Endothelial cell of umbilical vein (primary cell): ENCODE results near the gene DLG3. TPM values are rescaled to one million over a fixed set of nuclear protein-coding genes. Genes with fewer than 3 reads are reported as not detected.

Source experiments
- BruUV-seq: library from RNA; stranded (reverse); fragments of 400-500 nt; replicated peaks from 2 replicates; lab custom pipeline; 2021; lab: Mats Ljungman, UMichigan
- CTCF ChIA-PET: fragments of 300-600, 350-600 bp; sonication (Branson Sonifier 250); formaldehyde crosslinking; loops from one replicate; lab custom pipeline; 2021; ENCODE audit warnings: antibody characterized with exemption, inconsistent platforms; lab: Charles Lee
- POLR2A ChIA-PET: fragments of 300-600, 350-600 bp; sonication (Branson Sonifier 250); formaldehyde crosslinking; loops from one replicate; lab custom pipeline; 2021; ENCODE audit warnings: antibody characterized with exemption, inconsistent platforms; lab: Charles Lee
- DNase-seq: peaks from one replicate; pipeline ENCODE4 v3.0.0-alpha.2; 2011; ENCODE audit warnings: low read depth, low spot score
- FAIRE-seq: peaks from 2 replicates; lab custom pipeline; 2011; peaks lifted over from hg19 to GRCh38; lab: Jason Lieb, UNC
- H2AFZ ChIP-seq: 2 replicates; pipeline ENCODE4 v1.6.0; 2012; ENCODE audit warnings: low read depth, low read length, control low read depth, inconsistent platforms
- H3K27ac ChIP-seq: 2 replicates; pipeline ENCODE4 v1.5.1; 2011; ENCODE audit warnings: low read depth, mild to moderate bottlenecking, control low read depth, low read length, moderate library complexity; ENCODE audit not compliant: insufficient read depth
- H3K27me3 ChIP-seq, 2 experiments: 2 replicates each; pipeline versions ENCODE4 v1.6.0 to v1.6.1; 2011; ENCODE audit warnings: low read length in 2 of 2, mixed read lengths in 1 of 2; ENCODE audit not compliant: control insufficient read depth in 2 of 2, insufficient read depth in 2 of 2
- H3K36me3 ChIP-seq, 2 experiments: 2 replicates in 1 of 2; 3 replicates in 1 of 2; pipeline ENCODE4 v1.5.1; 2011; ENCODE audit warnings: low read length in 2 of 2, mild to moderate bottlenecking in 1 of 2, moderate library complexity in 1 of 2; ENCODE audit not compliant: control insufficient read depth in 2 of 2, insufficient read depth in 2 of 2; ENCODE audit errors: extremely low read depth in 1 of 2
- H3K4me1 ChIP-seq: 3 replicates; pipeline ENCODE4 v1.5.1; 2011; ENCODE audit warnings: mild to moderate bottlenecking, low read length; ENCODE audit not compliant: control insufficient read depth, insufficient read depth; ENCODE audit errors: extremely low read depth
- H3K4me2 ChIP-seq: 2 replicates; pipeline ENCODE4 v1.6.1; 2011; ENCODE audit warnings: low read length, control low read depth, mixed read lengths; ENCODE audit not compliant: insufficient read depth
- H3K4me3 ChIP-seq, 3 experiments: fragments of 200-600 bp in 1 of 3; sonication (generic), shearing (Covaris generic) in 1 of 3; replicated peaks in 1 of 3; 2 replicates each; pipeline ENCODE4 v1.5.1; 2011 to 2016; ENCODE audit warnings: control low read depth in 3 of 3, low read length in 3 of 3, mild to moderate bottlenecking in 2 of 3, inconsistent platforms in 1 of 3, low read depth in 1 of 3, moderate library complexity in 1 of 3; ENCODE audit not compliant: insufficient read depth in 1 of 3
- H3K79me2 ChIP-seq: 2 replicates; pipeline ENCODE4 v1.6.0; 2012; ENCODE audit warnings: low read length, inconsistent platforms; ENCODE audit not compliant: control insufficient read depth, insufficient read depth
- H3K9ac ChIP-seq: replicated peaks from 2 replicates; pipeline ENCODE3; 2011; ENCODE audit warnings: low read length, control low read depth; ENCODE audit not compliant: insufficient read depth; ENCODE audit errors: extremely low read depth
- H3K9me1 ChIP-seq: replicated peaks from 3 replicates; pipeline ENCODE4 v1.6.0; 2011; ENCODE audit warnings: mild to moderate bottlenecking, low read length; ENCODE audit not compliant: control insufficient read depth, insufficient read depth; ENCODE audit errors: extremely low read depth
- H3K9me3 ChIP-seq: replicated peaks from 2 replicates; pipeline ENCODE4 v1.5.1; 2012; ENCODE audit warnings: low read length, inconsistent platforms; ENCODE audit not compliant: control insufficient read depth, insufficient read depth
- H4K20me1 ChIP-seq: replicated peaks from 2 replicates; pipeline ENCODE3; 2011; ENCODE audit warnings: mild to moderate bottlenecking, low read length; ENCODE audit not compliant: control insufficient read depth, insufficient read depth; ENCODE audit errors: extremely low read depth
- EZH2 ChIP-seq: IDR thresholded peaks from 2 replicates; pipeline ENCODE4 v1.6.1; 2012; ENCODE audit warnings: borderline replicate concordance, low read depth, mild to moderate bottlenecking, moderate library complexity, low read length, inconsistent platforms; ENCODE audit not compliant: severe bottlenecking
- FOS ChIP-seq: IDR thresholded peaks from 2 replicates; pipeline ENCODE4 v1.6.1; 2011; ENCODE audit warnings: mild to moderate bottlenecking, low read length, moderate library complexity, borderline replicate concordance; ENCODE audit not compliant: insufficient read depth
- MYC ChIP-seq: IDR thresholded peaks from one replicate; pipeline ENCODE4 v1.6.1; 2011; ENCODE audit warnings: mild to moderate bottlenecking, low read depth, low read length
- dilution Hi-C: fragments of 300-500 bp; cut with MboI; formaldehyde crosslinking; loops from one replicate; pipeline ENCODE4 v1.15.0; 2019; ENCODE audit warnings: low sequenced_read_pairs; ENCODE audit not compliant: extremely low pct_ligation_motif_present
- intact Hi-C: fragments of 100-400 bp; cut with micrococcal nuclease; formaldehyde crosslinking; loops from one replicate; pipeline ENCODE4 v1.10.0; 2022
- polyA plus RNA-seq, 4 experiments: library from polyadenylated mRNA; depleted of rRNA in 3 of 4; stranded (reverse) in 3 of 4; unstranded in 1 of 4; fragments of >200 nt; gene quantifications; 2 replicates each; pipeline versions ENCODE4 v1.2.1 to v1.2.3, GENCODE V29; 2011 to 2012; ENCODE audit warnings: missing spikeins in 1 of 4
- total RNA-seq: library from RNA; stranded (reverse); gene quantifications from 2 replicates; pipeline ENCODE4 v1.2.3, GENCODE V29; 2021
- TF ChIP-seq, protein P1 (sequence below), 2 donors: IDR thresholded peaks; 1 replicate in 1 of 2; 2 replicates in 1 of 2; pipeline ENCODE4 v1.5.1; 2011; ENCODE audit warnings: low read length in 2 of 2, mild to moderate bottlenecking in 2 of 2, moderate library complexity in 2 of 2, control low read depth in 1 of 2, inconsistent platforms in 1 of 2, low read depth in 1 of 2; ENCODE audit not compliant: insufficient read depth in 1 of 2; ENCODE audit errors: extremely low read depth in 1 of 2
- TF ChIP-seq, protein P2 (sequence below): IDR thresholded peaks from 2 replicates; pipeline ENCODE4 v1.6.1; 2011; ENCODE audit not compliant: insufficient read depth, insufficient read length

DLG3 gene
- total and polyA plus RNA-seq, 2 donors (not counting 3 experiments of a cell fraction or from before 2014, with no cell fraction given): 1.2 to 3.2 TPM

DNA sequence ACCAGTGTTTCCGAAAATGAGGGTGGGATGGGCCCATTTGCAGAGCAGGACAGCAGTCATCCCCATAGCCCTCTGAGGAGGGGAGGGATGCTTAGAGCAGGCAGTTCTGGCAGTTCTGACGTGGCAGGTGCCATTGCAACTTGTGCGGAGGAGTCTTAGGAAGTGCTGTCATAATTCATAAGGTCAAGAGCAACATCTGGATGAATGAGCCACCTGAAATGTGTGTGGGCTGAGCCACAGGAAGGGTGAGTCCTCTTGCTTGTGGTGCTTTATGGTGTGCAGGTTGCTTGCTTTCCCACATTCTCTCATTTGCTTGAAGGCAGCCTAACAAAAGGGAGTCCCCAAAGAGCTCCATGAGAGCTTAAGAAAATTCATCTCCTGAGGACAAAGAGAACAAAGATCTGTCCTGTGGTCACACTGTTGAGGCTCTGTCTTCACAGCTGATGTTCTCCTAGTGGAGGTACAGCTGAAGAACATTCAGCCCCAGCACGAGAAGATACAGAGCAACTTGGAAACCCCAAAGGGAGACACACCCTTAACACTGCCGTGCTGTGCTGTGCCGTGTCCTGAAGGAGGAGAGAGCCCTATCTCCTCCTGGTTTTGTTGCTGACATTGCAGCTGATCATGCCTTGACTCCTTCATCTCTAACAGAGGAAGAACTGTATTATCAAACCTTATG, 60.3 kb downstream of the DLG3 start:
- Histone ChIP-seq H3K9me3 (no peaks in the 10 kb centered on the region), H3K27me3 (no peaks in the 10 kb centered on the region)
- BruUV-seq: no TSS peak

More for the DNA sequence above, 60.3 kb downstream of the DLG3 start:
- Histone ChIP-seq H3K27ac (no peak overlapping the region), H3K36me3 (no peaks in the 10 kb centered on the region), H3K4me3 (no peak overlapping the region), H4K20me1 (no peaks in the 10 kb centered on the region), H3K4me1 (peaks cover 15% of the 10 kb centered on the region), H3K9ac (no peak overlapping the region), H2AFZ (no peak overlapping the region), H3K4me2 (no peak overlapping the region), H3K79me2 (no peaks in the 10 kb centered on the region), H3K9me1 (no peaks in the 10 kb centered on the region)
- no peak for FAIRE-seq
- dilution Hi-C loops: no loop called here
- ChIA-PET POLR2A (no interaction called here), CTCF (interaction anchor here (1.4 kb wide), 1 partner anchor 53 kb away, joined by 3 read pairs; no protein-coding TSS in a partner anchor)
- TF ChIP-seq MYC: no peak
- TF ChIP-seq, protein P1, sequence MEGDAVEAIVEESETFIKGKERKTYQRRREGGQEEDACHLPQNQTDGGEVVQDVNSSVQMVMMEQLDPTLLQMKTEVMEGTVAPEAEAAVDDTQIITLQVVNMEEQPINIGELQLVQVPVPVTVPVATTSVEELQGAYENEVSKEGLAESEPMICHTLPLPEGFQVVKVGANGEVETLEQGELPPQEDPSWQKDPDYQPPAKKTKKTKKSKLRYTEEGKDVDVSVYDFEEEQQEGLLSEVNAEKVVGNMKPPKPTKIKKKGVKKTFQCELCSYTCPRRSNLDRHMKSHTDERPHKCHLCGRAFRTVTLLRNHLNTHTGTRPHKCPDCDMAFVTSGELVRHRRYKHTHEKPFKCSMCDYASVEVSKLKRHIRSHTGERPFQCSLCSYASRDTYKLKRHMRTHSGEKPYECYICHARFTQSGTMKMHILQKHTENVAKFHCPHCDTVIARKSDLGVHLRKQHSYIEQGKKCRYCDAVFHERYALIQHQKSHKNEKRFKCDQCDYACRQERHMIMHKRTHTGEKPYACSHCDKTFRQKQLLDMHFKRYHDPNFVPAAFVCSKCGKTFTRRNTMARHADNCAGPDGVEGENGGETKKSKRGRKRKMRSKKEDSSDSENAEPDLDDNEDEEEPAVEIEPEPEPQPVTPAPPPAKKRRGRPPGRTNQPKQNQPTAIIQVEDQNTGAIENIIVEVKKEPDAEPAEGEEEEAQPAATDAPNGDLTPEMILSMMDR (IDR thresholded peaks at IDR 0.05; ENCODE audit: extremely low read depth in 1 of 2, insufficient read depth in 1 of 2, low read depth in 1 of 2, low read length in 2 of 2): no peak
- TF ChIP-seq FOS: no peak
- TF ChIP-seq, protein P2, sequence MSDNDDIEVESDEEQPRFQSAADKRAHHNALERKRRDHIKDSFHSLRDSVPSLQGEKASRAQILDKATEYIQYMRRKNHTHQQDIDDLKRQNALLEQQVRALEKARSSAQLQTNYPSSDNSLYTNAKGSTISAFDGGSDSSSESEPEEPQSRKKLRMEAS: no peak
- TF ChIP-seq EZH2: no peak
- intact Hi-C loops: no loop called here
- no peak for DNase-seq
